HepG2 (cell line): Measurements from ENCODE around the gene MVK. TPM values are rescaled to one million over a fixed set of nuclear protein-coding genes. Genes with fewer than 3 reads are reported as not detected.

Experiments used
- BCL6 ChIP-seq: IDR thresholded peaks from 2 replicates; pipeline ENCODE4 v1.6.1; 2016; ENCODE audit warnings: missing genetic modification reagents, missing compliant biosample characterization
- FOSL1 ChIP-seq: sonication (generic); formaldehyde crosslinking; IDR thresholded peaks from 2 replicates; pipeline ENCODE4 v1.9.0; 2021; ENCODE audit warnings: missing genetic modification reagents, borderline replicate concordance
- FOSL2 ChIP-seq: sonication (generic); formaldehyde crosslinking; IDR thresholded peaks from 2 replicates; pipeline ENCODE4 v1.4.0; 2020; ENCODE audit warnings: missing genetic modification reagents
- GLI4 ChIP-seq: sonication (generic); formaldehyde crosslinking; IDR thresholded peaks from 2 replicates; pipeline ENCODE4 v1.5.1; 2020; ENCODE audit warnings: missing genetic modification reagents, mild to moderate bottlenecking, moderate library complexity, borderline replicate concordance
- KDM4B ChIP-seq: sonication (generic); formaldehyde crosslinking; IDR thresholded peaks from 2 replicates; pipeline ENCODE4 v1.4.0; 2020; ENCODE audit warnings: missing genetic modification reagents
- MBNL3 ChIP-seq: fragments of 250-450 bp; sonication (Bioruptor Pico); conservative IDR thresholded peaks from 2 replicates; pipeline ENCODE4 v1.8.0; 2022; ENCODE audit warnings: mild to moderate bottlenecking, inconsistent platforms
- NRL ChIP-seq: sonication (generic); formaldehyde crosslinking; IDR thresholded peaks from 2 replicates; pipeline ENCODE4 v1.5.0; 2020; ENCODE audit warnings: missing genetic modification reagents, mild to moderate bottlenecking, moderate library complexity, borderline replicate concordance
- PRPF4 ChIP-seq: fragments of 200-400 bp; formaldehyde crosslinking; IDR thresholded peaks from 2 replicates; pipeline ENCODE4 v1.6.1; 2016; ENCODE audit warnings: low read length, low read depth; ENCODE audit not compliant: poor library complexity, severe bottlenecking
- SATB2 ChIP-seq: sonication (generic); formaldehyde crosslinking; IDR thresholded peaks from 2 replicates; pipeline ENCODE4 v1.5.0; 2020; ENCODE audit warnings: missing genetic modification reagents
- TBX2 ChIP-seq: sonication (generic); formaldehyde crosslinking; IDR thresholded peaks from 2 replicates; pipeline ENCODE4 v1.5.0; 2020; ENCODE audit warnings: missing genetic modification reagents, mild to moderate bottlenecking, borderline replicate concordance
- ZBTB8A ChIP-seq: sonication (generic); formaldehyde crosslinking; IDR thresholded peaks from 2 replicates; pipeline ENCODE4 v1.4.0; 2020; ENCODE audit warnings: mild to moderate bottlenecking, low read depth, missing genetic modification reagents, borderline replicate concordance
- ZEB1 ChIP-seq: IDR thresholded peaks from 2 replicates; pipeline ENCODE4 v1.6.1; 2012; ENCODE audit warnings: mild to moderate bottlenecking, low read depth, inconsistent platforms; ENCODE audit not compliant: insufficient replicate concordance
- ZFP36 ChIP-seq: fragments of 150-350 bp; IDR thresholded peaks from 2 replicates; pipeline ENCODE4 v1.6.1; 2018; ENCODE audit warnings: borderline replicate concordance, low read length, low read depth; ENCODE audit not compliant: partially characterized antibody
- ZNF33A ChIP-seq: sonication (generic); formaldehyde crosslinking; IDR thresholded peaks from 2 replicates; pipeline ENCODE4 v1.5.1; 2020; ENCODE audit warnings: missing genetic modification reagents, mild to moderate bottlenecking, moderate library complexity, borderline replicate concordance
- ZNF557 ChIP-seq: sonication (generic); formaldehyde crosslinking; IDR thresholded peaks from 2 replicates; pipeline ENCODE4 v1.4.0; 2020; ENCODE audit warnings: missing genetic modification reagents
- ZNF598 ChIP-seq: sonication (generic); formaldehyde crosslinking; IDR thresholded peaks from 2 replicates; pipeline ENCODE4 v1.5.1; 2020; ENCODE audit warnings: mild to moderate bottlenecking, missing genetic modification reagents, borderline replicate concordance
- ZNF703 ChIP-seq: sonication (generic); formaldehyde crosslinking; IDR thresholded peaks from 2 replicates; pipeline ENCODE4 v1.5.1; 2020; ENCODE audit warnings: missing genetic modification reagents, mild to moderate bottlenecking, moderate library complexity, borderline replicate concordance
- ZNF776 ChIP-seq: sonication (generic); formaldehyde crosslinking; IDR thresholded peaks from 2 replicates; pipeline ENCODE4 v1.4.0; 2020; ENCODE audit warnings: mild to moderate bottlenecking, missing genetic modification reagents
- ZNF878 ChIP-seq: sonication (generic); formaldehyde crosslinking; IDR thresholded peaks from 2 replicates; pipeline ENCODE4 v1.8.1; 2023; ENCODE audit warnings: mild to moderate bottlenecking, missing genetic modification reagents, moderate library complexity
- polyA plus RNA-seq, 8 experiments: library from polyadenylated mRNA; depleted of rRNA in 3 of 8; stranded (reverse) in 7 of 8; unstranded in 1 of 8; fragments of >200 nt; fragmentation: Illumina TruSeq in 4 of 8; extraction: Trizol in 4 of 8; gene quantifications; 2 replicates each; pipeline versions ENCODE4 v1.2.1 to v1.2.3, GENCODE V29; 2011 to 2016; ENCODE audit warnings: low read depth in 4 of 8, missing spikeins in 1 of 8, mixed read lengths in 1 of 8; ENCODE audit not compliant: insufficient read depth in 1 of 8
- total RNA-seq, 5 experiments: library from RNA; depleted of rRNA; stranded (reverse); fragments of >200 nt; fragmentation: Illumina TruSeq; extraction: Trizol; gene quantifications; 2 replicates each; pipeline ENCODE4 v1.2.3, GENCODE V29; 2016; ENCODE audit warnings: low read depth in 1 of 5
- TF ChIP-seq, protein P1 (sequence below): IDR thresholded peaks from 2 replicates; pipeline ENCODE4 v1.6.1; 2016; ENCODE audit warnings: missing compliant biosample characterization, missing genetic modification reagents, borderline replicate concordance
- TF ChIP-seq, protein P2 (sequence below): IDR thresholded peaks from 2 replicates; pipeline ENCODE4 v1.6.1; 2016; ENCODE audit warnings: low read depth, control low read depth
- TF ChIP-seq, protein P3 (sequence below): sonication (generic); formaldehyde crosslinking; IDR thresholded peaks from 2 replicates; pipeline ENCODE4 v1.4.0; 2020; ENCODE audit warnings: missing genetic modification reagents

The MVK gene
- total and polyA plus RNA-seq, 2 of the 13 experiments (the other 11 are each of a cell fraction or from before 2014, with no cell fraction given), result 11.6 to 66.9 TPM

DNA sequence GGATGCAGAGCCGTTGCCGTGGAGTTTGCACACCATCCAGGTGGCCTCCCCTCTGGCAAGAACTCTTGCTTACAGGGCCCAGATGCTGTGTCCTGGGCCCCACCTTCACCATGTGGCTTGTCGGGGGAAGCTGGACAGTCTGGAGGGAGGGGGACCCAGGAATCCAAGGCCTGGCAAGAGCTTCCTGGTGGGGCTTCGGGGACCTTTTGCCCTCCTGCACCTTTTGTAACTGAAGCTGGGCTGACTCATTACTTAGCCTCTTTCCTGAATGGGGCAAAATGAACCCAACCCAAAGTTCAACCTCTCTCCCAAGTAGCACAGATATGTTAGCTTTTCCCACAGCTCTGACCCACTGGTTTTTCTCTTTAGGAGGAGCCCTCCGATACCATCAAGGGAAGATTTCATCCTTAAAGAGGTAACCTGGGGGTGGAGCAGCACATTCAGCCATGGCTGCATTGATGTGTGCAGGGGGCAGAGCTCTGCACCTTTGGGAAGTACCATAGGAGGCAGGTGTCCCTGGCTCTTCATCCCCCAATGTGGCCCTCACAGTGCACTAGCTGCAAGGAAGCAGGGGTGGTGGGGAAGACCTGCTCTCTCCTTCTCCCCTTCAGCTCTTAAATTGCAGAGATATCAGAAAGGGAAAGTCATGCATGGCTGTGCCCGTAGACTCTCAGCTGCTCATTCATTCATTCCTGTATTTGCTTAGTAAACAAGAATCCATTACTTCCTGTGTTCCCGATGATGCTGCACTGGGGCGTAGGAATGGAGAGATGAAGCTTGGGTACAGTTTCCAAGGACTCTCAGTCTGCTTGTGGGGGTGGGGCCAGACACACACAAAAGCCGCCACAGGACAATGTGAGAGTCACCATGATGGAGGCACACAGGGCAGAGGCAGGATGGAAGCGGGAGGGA, 13.0 kb downstream of the MVK start (continued):
- no peak for TF ChIP-seq ZNF703 (CRISPR knock-in tag)
- no peak for TF ChIP-seq ZFP36
- TF ChIP-seq ZNF878 (CRISPR knock-in tag), result peak; percentile 47; the same call in 1 of the 2 replicates
- TF ChIP-seq GLI4 (CRISPR knock-in tag), result no peak
- TF ChIP-seq TBX2, result no peak
- no peak for TF ChIP-seq MBNL3 (CRISPR knock-in tag)
- no peak for TF ChIP-seq ZEB1
- TF ChIP-seq SATB2 (CRISPR knock-in tag), result no peak
- peak; percentile 88 for TF ChIP-seq FOSL2 (CRISPR knock-in tag)
- no peak for TF ChIP-seq PRPF4
- TF ChIP-seq, protein P1, sequence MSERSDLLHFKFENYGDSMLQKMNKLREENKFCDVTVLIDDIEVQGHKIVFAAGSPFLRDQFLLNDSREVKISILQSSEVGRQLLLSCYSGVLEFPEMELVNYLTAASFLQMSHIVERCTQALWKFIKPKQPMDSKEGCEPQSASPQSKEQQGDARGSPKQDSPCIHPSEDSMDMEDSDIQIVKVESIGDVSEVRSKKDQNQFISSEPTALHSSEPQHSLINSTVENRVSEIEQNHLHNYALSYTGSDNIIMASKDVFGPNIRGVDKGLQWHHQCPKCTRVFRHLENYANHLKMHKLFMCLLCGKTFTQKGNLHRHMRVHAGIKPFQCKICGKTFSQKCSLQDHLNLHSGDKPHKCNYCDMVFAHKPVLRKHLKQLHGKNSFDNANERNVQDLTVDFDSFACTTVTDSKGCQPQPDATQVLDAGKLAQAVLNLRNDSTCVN (CRISPR knock-in tag), result no peak
- TF ChIP-seq, protein P2, sequence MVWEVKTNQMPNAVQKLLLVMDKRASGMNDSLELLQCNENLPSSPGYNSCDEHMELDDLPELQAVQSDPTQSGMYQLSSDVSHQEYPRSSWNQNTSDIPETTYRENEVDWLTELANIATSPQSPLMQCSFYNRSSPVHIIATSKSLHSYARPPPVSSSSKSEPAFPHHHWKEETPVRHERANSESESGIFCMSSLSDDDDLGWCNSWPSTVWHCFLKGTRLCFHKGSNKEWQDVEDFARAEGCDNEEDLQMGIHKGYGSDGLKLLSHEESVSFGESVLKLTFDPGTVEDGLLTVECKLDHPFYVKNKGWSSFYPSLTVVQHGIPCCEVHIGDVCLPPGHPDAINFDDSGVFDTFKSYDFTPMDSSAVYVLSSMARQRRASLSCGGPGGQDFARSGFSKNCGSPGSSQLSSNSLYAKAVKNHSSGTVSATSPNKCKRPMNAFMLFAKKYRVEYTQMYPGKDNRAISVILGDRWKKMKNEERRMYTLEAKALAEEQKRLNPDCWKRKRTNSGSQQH (CRISPR knock-in tag), result peak; percentile 96
- TF ChIP-seq KDM4B (CRISPR knock-in tag), result no peak
- TF ChIP-seq ZNF776 (CRISPR knock-in tag), result no peak
- peak; percentile 78; the same call in 1 of the 2 replicates for TF ChIP-seq FOSL1 (CRISPR knock-in tag)
- no peak for TF ChIP-seq BCL6 (CRISPR knock-in tag)
- TF ChIP-seq, protein P3, sequence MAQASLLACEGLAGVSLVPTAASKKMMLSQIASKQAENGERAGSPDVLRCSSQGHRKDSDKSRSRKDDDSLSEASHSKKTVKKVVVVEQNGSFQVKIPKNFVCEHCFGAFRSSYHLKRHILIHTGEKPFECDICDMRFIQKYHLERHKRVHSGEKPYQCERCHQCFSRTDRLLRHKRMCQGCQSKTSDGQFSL (CRISPR knock-in tag), result no peak
- TF ChIP-seq NRL (CRISPR knock-in tag), result no peak
- TF ChIP-seq ZNF557 (CRISPR knock-in tag), result no peak
- TF ChIP-seq ZBTB8A (CRISPR knock-in tag), result no peak
- no peak for TF ChIP-seq ZNF33A
- TF ChIP-seq ZNF598 (CRISPR knock-in tag), result no peak
